Stimulated activated CD4-positive, alpha-beta T cell treated with anti-CD3 and anti-CD28 coated beads, Interleukin-2, amount 100 ng/mL, for 24 hours (primary cell): ENCODE measurements around the gene GCNT1.
"Not testable (repeated sequence)": the region's sequence is repeated elsewhere in the genome, so short reads cannot be mapped to it uniquely, and the experiment has no call there.

Experiments used
- DNase-seq, 2 donors: peaks; one replicate each; pipeline ENCODE4 v3.0.0-alpha.2; 2020

The GCNT1 gene

DNA sequence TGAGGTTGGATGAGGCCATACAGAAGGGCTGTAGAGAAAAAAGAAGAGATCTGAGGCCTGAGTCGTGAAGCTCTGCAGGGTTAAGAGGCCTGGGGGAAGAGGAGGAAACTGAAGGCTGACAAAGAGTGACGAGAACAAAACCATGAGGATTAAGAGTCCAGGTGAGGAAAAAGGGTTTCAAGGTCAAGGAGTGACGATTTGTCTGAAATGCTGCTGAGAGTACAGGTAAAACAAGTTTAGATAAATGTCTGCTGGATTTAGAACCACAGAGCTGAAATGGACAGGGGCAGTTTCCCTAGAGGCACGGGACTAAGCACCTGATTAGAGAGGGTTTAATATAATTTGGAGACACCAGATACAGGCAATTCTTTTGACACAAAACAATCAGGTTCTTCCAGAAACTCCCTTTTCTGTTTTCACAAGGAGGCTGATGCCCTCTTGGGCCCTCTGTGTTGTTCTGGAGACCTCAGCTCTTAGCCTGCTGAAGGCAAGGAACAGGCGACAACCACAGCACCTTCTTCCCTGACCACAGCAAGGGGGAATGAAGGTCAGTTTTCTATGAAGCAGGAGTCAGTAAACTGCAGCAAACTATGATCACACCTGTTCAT lies 14.6 kb upstream of the GCNT1 start:
- no peak for DNase-seq

DNA sequence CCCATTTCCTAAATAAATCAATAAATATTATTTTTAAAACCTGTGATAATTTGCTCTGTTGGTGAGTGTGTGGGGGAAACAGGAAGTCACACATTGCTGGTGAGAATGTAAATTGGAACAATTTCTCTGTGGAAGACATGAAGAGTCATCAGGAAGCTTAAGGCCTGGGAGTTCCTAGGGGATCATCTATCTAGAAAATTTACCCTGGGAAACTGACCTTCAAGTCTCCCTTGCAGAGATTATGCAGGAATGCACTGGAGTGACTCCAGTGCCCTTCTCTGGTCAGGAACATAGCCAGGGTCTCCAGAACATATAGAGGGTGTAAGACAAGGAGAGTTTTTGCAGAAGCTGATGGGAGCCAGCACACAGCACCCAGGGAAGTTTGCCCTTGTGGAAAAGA lies 13.0 kb upstream of the GCNT1 start:
- no peak for DNase-seq

DNA sequence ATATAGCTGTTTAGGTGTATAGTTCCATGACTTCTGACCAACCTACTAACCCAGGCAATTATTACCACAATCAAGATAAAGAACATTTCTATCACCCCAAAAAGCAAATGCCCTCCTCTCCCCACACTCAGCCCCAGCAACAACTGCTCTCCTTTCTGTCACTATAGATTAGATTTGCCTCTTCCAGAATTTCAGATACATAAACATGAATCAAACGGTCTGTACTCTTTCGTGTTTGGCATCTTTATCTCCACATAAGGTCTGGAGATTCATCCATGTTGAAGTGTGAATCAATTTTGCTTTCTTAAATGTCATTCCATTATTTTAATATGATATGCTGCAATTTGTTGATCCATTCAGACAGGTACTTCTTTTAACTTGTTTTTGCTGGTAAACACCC lies 10.5 kb upstream of the GCNT1 start:
- DNase-seq, result no peak

DNA sequence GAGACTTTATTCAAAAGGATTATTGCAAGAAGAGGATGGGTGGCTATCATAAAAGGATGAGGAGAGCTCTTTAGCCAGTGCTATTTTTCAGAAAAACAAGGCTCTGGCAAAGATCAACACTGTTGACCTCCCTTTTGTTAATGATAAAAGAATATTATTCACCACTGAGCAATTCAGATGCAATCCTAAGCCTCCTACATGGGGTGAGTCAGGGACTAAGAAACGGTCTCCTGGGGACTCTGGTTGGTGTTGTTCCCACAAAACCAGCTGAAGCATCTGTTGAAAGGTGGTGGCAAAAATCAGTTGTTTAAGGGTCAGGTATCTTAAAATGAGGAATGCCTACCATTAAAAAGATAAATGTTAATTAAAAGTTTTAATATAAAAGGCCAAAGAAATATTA lies 7.7 kb upstream of the GCNT1 start:
- no peak for DNase-seq

DNA sequence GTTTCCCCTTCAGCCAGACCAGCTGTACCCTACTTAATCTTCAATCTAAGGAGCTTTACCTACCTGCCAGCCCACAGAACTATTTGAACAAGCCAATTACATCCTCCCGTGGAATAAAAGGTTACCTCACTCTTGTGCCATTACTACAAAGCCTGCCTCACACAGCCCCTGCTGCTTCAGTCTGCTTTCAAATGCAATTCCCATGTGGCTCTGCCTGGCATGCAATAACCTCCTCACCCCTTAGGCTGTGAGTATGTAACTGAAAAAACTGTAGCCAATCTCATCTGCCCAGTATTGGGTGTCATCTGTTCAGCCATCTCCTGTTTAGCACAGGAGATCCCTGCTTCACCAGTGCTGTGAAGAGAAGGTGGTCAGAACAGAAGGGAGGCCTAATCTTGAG lies 6.1 kb upstream of the GCNT1 start:
- no peak for DNase-seq

DNA sequence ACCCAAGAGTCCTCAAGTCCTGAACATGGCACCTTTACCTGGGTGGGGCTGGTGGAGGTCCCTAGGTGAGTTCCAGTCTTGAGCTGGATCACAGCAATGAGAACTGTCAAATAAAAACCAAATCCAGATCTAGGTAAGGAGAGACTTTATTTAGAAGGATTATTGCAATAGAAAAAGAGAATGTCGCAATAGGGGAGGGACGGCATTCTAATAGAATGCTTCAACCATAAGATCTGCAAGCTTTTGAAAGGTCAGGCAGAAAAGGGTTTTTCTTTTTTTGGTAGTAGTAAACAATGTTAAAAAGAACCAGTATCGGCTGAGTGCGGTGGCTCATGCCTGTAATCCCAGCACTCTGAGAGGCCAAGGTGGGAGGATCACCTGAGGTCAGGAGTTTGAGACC lies 5.2 kb upstream of the GCNT1 start:
- DNase-seq, result no peak

DNA sequence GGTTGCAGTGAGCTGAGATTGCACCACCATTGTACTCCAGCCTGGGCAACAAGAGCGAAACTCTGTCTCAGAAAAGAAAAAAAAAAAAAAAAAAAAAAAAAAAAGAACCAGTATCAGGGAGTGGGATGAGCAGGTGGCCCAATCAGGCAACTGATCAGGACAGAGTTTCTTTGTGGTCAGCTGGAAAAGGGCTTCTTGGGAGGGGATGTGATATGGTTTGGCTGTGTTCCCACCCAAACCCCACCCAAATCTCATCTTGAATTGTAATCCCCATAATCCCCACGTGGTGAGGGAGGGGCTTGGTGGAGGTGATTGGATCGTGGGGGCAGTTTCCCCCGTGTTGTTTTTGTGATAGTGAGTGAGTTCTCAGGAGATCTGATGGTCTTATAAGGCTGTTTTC lies 4.7 kb upstream of the GCNT1 start:
- no peak for DNase-seq

DNA sequence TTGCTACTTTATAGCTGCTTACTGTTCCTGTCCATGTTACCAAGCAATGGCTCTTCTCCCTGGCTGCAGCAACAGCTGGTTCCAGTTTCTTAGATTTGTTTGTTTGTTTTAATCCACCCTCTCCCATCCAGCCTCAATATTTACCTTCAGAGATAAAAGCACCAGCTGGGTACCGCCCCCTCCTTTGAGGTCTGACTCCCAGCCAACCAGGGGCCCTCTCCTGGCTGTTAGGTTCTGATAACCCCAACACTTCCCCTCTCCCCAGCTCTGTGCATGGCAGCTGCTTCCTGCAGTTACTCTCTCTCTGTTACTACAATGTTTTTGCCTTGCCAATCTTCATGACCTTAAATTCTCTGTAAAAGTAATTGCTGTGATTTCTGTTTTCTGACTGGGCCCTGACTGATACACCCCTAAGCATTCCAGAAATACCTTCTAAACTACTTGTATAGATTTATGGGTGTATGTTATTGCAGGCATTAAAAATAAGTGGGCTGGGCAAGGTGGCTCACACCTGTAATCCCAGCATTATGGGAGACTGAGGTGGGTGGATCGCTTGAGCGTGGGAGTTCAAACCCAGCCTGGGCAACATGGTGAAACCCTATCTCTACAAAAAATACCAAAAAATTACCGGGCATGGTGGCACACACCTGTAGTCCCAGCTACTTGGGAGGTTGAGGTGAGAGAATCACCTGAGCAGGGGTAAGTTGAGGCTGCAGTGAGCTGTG lies 2.6 kb upstream of the GCNT1 start:
- no peak for DNase-seq

DNA sequence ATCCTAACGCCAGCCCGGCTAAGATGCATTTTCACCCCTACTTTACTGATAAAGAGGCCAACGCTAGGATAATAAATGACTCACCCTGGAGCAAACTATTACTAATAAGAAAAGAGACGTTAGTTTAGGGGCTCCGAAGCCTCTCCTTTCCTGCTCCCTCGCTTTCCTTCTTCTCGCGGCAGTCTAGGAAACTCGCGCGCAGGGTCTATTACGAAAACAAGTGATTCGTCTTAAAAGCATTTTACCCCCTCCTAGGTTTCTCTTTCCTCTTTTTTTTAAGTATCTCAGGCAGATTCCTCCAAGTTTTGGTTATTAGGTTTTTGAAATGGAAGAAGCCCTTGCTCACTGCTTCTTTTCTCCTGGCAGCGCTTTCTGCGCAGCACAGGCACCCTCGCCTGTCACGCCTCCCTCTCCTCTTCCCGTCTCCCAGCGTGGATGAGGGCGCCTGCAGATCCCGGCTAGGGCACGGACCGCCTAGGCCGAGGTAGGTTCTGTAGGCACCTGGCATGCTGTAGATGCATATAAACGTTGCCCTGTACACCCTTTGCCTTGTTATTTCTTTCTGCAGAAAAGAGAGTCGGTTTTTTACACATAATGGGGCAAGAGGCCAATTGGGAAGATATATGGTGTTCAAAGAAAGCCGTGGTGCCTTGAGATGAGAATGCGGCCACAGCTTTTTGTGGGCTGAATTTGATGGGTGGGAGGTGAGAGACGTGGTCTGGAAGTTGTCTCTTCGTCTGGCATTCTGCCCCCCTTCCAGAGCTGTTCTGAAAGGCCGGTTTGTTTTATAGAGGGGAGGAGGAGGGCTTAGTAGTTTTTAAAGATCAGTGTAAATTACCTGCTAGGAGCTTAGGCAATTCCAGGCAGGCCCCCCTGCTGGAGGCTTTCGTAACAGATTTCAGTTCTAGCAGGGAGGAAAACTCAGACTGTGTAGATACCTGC lies 983 bp downstream of the GCNT1 start:
- peak in 1 of 2 donors; percentile 21 for DNase-seq

DNA sequence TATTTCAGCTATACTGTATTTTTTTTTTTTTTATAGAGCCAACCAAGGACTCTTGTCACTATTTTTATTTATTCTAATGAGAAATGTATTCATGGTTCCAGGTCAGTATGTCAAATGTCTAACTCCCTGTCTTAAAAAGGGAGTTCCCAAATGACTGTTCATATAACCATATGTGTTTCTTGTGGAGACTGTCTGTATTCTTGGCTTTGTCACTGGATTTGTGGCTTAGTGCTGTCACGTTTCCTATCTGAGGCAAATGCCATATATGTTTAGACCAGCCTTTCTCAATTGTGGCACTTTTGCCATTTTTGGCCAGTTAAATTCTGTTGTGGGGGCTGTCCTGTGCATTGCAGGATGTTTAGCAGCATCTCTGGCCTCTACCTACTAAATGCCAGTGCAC lies 3.1 kb downstream of the GCNT1 start:
- DNase-seq, result no peak

DNA sequence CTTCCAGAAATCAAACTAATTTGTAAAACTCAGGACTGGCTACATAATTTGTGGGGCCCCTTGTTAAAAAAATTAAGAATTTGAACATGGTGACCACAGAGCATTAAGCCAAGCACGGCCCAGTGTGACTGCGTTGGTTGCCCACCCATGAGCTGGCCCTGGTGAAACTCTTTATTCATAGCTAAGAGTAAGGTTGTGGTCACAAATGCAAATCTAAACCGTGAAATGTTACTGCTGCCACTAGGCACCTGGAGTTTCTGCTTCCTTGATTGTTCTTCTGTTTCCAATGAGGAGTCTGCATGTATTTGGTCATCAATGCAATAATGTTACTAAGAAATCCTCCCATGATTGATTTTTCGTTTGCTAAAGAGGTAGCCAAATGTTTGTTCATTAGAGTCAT lies 4.2 kb downstream of the GCNT1 start:
- no peak for DNase-seq

DNA sequence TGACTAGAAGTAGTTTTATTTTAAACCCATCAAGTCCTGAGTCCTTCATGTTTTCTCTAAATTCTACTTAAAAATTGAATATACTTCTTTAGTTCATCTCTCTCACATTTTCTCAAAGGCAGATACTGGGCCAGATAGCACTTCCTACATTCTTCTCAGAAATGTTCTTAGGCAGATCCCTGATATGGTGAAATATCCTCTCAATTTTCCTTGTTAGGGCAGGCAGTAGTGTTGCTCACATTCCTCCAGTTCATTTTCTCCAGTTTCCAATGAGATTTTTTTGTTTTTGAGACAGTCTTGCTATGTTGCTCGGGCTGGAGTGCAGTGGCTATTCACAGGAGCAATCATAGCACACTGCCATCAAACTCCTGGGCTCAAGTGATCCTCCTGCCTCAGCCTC lies 5.7 kb downstream of the GCNT1 start:
- DNase-seq, result no peak

DNA sequence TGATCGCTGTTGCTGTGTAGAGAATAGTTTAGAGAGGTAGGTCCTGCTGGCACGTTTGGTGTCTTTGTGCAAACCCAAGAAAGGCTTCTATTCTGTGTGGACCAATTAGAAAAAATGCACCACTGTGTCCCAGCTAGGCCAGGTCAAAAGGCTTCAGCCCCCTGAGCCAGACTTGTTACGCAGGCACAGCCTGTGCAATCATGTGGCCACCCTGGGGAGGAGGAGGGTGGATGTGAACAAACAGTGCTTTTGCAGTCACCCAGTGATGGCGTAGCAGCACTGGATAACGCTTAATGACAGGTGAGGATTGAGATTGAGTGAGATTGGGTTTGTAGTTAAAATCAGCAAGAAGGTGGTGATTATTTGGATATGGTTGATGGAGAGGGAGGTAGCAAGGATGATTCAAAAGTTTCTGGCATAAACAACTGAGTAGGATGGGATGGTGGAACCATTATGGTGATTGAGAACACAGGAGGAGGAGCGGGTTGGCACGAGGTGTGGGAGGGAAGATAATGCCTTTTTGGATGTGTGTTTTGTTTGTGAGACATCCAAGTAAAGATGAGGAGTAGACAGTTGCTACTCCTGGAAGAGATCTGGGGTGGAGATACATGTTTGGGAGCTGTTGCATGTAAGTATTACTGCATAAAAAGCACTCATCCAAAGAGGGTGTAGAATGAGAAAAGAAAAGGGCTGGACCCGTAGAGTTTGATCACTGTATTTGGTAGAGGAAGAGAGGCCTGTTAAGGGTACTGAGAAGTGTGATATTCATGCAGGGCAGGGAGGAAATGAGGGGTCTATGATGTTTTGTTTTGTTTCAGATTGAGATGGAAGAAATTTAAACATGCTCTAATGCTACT lies 6.7 kb downstream of the GCNT1 start:
- DNase-seq, result no peak

DNA sequence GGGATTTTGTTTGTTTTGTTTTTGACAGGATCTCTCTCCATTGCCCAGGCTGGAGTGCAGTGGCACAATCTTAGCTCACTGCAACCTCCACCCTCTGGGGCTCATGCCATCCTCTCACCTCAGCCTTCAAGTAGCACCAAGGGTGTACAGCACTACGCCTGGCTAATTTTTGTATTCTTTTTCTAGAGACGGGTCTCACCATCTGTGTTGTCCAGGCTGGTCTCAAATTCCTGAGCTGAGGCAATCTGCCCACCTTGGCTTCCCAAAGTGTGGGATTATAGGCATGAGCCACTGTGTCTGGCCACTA lies 7.3 kb downstream of the GCNT1 start:
- DNase-seq, result no peak

DNA sequence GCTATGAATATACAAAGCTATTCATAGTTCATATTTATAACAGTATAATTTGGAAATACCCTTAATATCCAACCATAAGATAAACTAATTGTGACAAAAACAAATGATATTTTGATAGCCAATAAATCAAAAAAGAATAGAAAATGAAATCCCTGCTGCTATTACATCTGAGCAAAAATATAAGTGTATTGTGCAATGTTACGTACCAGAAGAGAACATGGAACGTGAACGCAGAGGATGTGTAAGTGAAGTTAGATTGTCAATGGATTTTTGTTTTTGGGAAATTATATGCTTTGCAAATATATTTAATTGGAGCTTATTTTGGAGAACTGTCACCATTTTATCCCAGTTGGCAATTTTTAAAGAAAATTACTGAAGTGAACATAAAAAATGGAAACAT lies 15.4 kb downstream of the GCNT1 start:
- no peak for DNase-seq

DNA sequence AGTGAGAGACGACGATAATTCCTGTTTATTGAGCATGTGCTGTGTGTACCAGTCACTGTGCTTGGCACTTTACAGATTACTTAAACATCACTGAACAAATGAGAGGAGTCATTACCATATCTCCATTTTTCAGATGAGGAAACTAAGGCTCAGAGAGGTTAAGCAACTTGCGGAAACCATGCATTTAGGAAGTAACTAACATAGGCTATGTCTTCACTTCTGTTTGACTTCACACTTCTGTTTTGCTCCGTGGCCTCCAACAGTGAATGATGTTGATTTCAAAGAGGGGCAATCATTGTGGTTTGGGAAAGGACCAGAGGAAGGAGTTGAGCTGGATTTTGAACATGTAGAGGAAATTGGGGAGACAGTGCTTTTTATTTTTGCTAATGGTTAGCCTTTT lies 16.7 kb downstream of the GCNT1 start:
- DNase-seq, result no peak

DNA sequence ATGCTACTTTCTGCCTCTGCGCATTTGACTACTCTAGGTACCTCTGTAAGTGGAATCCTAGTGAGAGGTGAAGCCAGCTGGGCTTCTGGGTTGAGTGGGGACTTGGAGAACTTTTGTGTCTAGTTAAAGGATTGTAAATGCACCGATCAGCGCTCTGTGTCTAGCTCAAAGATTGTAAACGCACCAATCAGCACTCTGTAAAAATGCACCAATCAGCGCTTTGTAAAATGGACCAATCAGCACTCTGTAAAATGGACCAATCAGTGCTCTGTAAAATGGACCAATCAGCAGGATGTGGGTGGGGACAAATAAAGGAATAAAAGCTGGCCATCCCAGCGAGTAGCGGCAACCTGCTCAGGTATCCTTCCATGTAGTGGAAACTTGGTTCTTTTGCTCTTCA lies 18.8 kb downstream of the GCNT1 start:
- not testable (repeated sequence) for DNase-seq

DNA sequence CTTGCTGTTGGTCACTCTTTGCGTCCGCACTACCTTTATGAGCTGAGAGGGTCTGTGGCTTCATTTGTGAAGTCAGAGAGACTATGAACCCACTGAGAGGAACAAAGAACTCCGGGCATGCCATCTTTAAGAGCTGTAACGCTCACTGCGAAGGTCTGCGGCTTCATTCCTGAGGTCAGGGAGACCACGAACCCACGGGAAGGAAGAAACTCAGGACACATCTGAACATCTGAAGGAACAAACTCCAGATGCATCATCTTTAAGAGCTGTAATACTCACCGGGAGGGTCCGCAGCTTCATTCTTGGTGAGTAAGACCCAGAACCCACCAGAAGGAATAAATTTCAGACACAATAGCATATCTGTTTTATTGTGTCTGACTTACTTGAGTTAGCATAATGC lies 19.2 kb downstream of the GCNT1 start:
- DNase-seq, result no peak

DNA sequence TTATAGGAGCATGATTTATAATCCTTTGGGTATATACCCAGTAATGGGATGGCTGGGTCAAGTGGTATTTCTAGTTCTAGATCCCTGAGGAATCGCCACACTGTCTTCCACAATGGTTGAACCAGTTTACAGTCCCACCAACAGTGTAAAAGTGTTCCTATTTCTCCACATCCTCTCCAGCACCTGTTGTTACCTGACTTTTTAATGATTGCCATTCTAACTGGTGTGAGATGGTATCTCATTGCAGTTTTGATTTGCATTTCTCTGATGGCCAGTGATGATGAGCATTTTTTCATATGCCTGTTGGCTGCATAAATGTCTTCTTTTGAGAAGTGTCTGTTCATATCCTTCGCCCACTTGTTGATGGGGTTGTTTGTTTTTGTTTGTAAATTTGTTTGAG lies 20.4 kb downstream of the GCNT1 start:
- not testable (repeated sequence) for DNase-seq

DNA sequence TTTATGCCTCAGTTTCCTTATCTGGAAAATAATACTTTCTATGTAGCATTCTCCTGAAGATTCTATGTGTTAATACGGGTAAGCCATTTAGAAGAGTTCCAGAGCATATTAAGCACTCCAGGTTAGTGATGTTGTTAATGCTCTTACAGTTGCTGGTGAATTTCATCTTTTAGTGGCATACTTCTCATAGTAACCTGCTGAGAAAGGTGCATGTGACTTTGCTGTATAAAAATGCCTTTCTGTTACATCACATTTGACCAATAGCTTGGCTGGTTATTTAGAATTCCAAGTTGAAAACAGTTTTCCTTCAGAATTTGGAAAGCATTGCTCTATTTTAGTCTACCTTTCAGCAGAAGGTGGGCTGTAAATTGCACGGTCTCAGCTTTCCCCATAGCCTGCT lies 27.2 kb downstream of the GCNT1 start:
- no peak for DNase-seq

DNA sequence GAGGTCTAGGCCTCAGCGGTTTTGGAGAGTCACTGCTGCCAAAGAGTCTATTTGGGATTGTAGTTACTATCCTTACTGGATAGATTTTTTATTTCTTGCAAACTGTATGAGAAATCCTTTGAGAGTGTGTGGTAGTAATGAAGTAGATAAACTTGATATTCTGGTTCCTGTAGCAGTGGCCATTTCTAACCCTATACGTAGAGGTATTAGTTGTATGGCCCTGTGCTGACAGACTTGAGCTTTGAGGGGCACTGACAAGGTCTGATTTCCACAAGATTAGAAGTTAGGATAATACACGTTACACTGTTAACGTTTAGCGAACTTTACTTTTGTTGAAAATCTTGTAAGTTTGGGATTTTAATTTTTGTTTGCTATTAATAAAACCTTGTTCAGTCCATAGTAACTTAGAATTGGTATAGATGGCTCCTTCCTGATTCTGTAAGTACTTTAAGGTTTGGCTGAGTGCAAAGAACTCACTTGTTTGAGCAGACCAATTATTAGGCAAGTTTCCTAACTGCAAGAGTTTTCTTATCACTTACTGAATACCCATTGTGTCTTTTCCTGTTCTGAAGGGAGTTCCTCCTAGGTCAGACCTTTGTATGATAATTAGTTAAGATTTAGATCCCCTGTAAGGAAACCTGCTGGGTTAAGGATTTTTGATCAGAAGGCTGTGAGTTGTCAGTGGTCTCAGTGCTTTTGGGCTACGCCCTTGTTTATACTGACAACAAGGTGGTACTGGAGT lies 31.4 kb downstream of the GCNT1 start:
- DNase-seq, result no peak

DNA sequence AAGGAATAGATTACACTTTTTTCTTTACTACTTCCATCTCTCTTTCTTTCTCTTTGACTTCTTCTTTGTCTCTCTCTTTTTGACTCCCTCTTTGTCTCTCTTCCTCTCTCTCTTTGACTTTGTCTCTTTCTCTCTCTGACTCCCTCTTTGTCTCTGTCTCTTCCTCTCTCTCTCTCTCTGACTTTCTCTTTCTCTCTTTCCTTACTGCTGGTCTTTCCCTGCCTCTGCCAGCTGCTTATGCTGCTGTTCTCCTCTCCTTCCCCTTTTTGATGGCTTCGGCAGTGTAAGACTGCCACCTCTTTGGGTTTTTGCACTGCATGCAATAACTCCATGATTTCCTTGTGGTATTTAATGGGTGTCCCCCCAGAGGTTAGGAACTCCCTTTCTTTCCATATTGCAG lies 32.1 kb downstream of the GCNT1 start:
- not testable (repeated sequence) for DNase-seq
